GM13977 (cell line): ENCODE data around the gene TIMM22.

Experiments used
- DNase-seq: peaks from one replicate; pipeline ENCODE4 v3.0.0; 2012; ENCODE audit warnings: low spot score
- in situ Hi-C: fragments of 300-500 bp; cut with MboI; formaldehyde crosslinking; loops from one replicate; pipeline ENCODE4 v1.12.0; 2022; ENCODE audit warnings: low sequenced_read_pairs, low pct_unique_long_range_greater_than_20kb, mixed read lengths, inconsistent platforms; ENCODE audit not compliant: unreplicated experiment
- TF ChIP-seq, protein P1 (sequence below): IDR thresholded peaks from 2 replicates; pipeline ENCODE4 v1.5.1; 2012; ENCODE audit warnings: mild to moderate bottlenecking, control low read depth; ENCODE audit not compliant: insufficient read depth; ENCODE audit errors: extremely low read depth, missing control alignments

Gene TIMM22

DNA sequence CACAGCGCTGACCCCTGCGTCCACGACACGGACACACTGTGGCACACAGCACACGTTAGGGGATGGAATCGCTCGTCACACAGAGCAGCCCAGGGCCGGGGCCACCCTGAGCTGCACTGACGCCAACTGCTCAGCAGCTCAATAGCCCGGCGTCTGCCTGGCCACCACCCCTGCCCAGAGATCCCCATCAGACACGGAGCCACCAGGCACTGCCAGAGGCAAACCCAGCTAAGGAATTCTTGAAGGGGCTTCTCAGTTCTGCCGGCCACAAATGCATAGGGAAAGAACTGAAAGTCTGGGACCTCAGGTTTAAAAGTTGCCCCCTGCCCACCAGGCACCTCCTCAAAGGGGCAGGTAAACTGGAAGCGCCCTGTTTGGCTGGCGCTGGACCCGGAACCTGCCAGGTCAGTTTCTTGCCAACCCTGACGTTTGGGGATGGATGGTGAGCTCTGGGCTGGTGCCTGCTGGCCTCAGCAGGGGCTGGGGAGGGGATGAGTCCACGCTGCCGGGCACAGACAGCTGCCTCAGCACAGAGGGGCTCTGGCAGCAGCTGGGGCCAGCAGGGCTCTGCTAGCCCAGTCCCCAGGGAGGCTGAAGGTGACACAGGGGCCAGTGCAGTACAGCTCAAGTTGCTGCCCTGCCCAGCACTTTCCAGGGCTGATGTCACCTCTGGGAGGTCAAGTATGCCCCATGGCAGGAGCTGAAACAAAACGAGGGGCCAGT is 33.2 kb downstream of the TIMM22 start:
- in situ Hi-C loops: no loop called here
- DNase-seq: no peak
- TF ChIP-seq, protein P1, sequence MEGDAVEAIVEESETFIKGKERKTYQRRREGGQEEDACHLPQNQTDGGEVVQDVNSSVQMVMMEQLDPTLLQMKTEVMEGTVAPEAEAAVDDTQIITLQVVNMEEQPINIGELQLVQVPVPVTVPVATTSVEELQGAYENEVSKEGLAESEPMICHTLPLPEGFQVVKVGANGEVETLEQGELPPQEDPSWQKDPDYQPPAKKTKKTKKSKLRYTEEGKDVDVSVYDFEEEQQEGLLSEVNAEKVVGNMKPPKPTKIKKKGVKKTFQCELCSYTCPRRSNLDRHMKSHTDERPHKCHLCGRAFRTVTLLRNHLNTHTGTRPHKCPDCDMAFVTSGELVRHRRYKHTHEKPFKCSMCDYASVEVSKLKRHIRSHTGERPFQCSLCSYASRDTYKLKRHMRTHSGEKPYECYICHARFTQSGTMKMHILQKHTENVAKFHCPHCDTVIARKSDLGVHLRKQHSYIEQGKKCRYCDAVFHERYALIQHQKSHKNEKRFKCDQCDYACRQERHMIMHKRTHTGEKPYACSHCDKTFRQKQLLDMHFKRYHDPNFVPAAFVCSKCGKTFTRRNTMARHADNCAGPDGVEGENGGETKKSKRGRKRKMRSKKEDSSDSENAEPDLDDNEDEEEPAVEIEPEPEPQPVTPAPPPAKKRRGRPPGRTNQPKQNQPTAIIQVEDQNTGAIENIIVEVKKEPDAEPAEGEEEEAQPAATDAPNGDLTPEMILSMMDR: no peak

DNA sequence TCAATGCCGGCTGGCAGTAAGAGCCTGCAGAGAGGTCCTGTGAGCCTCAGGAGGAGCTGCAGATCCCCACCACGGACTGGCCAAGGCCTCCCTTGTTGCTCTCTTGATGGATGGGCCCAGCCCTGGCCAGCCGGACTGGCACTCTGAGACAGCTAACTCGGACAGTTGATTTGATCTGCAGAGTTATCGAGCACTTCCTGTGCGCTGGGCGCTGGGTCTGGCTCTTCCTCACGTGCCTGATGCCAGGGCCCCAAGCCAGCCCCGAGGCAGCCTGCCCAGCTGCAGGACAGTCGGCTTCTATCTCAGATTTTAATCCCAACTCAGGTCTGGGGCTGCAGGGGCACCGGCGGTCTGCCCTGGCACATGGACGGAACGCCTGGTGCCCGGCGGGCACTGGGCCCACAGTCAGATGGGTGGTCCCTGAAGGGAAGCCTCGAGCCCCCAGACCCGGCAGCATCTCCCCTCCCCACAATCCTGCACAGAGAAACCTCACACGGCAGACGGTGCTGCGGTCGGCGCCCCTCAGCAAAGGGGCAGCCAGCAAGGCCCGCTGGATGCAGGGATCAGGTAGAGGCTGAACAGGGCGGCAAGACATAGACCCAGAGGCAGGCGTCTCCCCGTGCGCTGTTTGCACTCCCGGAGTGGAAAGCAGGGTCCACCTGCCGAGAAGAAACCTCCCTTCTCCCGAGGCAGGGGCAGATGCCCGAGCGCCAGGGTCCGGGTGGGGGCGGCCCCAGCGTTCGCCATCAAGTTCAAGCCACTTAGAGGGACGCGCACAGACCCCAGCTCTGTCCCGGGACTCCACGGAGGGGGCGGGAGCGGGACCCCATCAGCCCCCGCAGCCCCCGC is 34.0 kb downstream of the TIMM22 start:
- no peak for DNase-seq
- in situ Hi-C loops: no loop called here

DNA sequence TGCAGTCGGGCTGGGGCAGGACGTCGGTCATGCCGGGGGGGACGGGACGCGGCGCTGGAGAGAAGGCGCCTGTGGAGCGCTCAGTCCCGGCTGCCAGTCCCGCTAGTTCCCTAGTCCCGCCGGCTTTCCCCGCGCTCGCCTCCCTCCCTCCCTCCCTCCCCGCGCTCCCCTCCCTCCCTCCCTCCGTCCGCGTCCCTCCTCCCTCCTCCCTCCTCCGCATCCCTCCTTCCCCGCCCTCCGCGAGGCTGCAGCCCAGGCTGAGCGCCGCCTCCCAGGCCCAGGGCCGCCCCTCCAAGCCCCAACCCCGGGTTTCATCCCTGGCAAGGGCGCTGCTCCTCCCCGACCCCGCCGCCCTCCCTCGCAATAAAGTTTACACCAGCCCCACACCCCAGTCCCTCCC is 34.8 kb downstream of the TIMM22 start:
- in situ Hi-C loops: no loop called here
- no peak for DNase-seq
- TF ChIP-seq, protein P1: no peak

More for the DNA sequence above, 34.0 kb downstream of the TIMM22 start:
- TF ChIP-seq, protein P1: no peak

DNA sequence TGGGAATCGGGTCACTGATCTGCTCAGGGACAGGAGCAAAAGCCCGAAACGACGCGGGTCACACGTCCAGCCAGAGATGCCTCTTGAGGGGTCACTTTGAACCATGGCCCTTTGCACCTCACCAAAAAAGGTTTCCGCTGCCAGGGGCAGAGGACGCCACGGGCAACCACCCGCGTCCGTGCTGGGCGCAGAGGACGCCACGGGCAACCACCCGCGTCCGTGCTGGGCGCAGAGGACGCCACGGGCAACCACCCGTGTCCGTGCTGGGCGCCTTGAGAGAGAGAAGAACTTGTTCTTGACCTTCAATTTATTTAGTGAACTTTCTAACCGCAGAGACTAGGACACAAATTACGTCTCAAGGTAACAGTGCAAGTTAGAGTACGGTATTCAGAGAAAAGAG is 35.5 kb downstream of the TIMM22 start:
- in situ Hi-C loops: no loop called here
- no peak for DNase-seq
- TF ChIP-seq, protein P1: no peak

DNA sequence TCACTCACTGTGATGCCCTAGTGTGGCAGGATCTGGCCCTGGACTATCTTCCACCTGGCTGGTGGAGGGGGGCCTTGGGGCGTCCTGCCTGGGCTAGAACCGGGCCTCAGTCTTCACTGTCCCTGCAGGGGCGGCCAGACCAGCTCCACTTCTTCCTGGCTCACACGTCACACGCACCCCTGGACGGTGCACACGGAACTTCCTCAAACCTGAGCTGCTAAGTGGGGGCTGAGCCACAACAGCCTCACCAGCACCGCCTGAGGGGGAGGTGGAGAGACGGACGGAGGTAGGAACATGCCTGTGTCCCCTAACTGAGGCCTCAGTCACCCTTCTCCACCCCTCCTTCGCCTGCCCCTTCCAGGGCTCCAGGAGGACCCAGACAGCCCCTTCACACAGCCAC is 36.6 kb downstream of the TIMM22 start:
- DNase-seq: no peak
- in situ Hi-C loops: no loop called here
- TF ChIP-seq, protein P1: peak; percentile 7

DNA sequence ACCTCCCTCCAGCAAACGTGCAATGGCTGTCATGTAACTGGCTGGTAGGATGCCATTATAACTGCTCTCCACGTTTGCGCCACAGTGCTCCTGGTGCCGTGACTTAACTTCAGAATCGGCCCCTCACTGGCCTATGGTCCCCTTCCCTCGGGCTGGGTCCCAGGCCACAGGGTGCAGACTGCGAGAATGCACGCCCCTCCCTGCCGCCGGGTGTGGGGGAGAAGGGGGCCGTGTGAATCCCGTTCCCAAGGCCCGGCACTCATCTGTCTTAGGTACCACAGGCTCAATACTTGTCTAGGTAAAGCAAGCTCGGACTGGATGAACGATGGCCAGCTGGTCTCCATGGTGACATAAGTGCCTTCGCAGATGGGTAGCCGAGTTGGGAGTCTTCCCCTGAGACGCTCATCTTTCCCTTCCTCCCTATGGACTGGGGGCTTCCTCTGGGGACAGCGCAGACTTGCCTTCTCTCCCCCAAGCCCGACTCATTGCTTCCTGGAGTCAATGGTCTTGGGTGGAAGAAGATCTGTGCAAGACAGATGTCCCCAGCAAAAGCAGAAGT is 37.8 kb downstream of the TIMM22 start:
- DNase-seq: no peak
- TF ChIP-seq, protein P1: no peak
- in situ Hi-C loops: no loop called here
